ENCODE data around the gene MYO3A. TPM values are rescaled to one million over a fixed set of nuclear protein-coding genes. Genes with fewer than 3 reads are reported as not detected.

The MYO3A gene
- polyA plus RNA-seq, 4 donors, result 6.5 to 7.0 (median 6.6) TPM

DNA sequence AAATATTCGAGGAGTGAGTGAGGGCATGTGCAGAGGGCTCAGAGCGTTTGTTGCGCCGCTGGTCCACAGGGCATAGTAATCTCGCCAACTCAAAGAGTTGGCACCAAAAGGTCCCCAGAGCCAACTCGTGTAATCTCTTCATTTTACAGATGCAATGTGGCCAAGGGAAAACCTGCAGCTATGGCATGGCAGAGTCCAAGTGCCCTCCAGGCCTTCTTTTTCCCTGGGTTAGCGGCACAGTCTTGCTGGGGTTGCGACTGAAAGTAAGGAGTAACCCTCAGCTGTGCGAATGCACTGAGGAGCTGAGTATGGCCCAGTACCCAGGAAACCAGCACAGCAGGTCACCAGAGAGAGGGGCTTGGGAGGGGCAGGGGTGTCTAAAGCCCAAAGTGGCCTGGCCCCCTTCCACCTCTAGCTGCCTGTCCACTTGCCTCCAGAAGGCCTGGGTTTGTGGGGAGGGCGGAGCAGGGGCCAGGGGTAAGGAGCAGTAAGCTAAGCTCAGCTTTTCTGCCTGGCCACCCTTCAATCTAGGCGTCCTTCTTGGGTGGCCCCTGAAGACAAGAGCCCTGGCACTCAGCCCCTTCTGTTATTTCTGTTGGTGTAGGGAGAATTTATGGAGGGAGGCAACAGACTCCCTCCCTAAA, 279.2 kb downstream of the MYO3A start:
- DNase-seq (ENCODE audit: low read depth in 4 of 4, low spot score in 3 of 4), result no peak

DNA sequence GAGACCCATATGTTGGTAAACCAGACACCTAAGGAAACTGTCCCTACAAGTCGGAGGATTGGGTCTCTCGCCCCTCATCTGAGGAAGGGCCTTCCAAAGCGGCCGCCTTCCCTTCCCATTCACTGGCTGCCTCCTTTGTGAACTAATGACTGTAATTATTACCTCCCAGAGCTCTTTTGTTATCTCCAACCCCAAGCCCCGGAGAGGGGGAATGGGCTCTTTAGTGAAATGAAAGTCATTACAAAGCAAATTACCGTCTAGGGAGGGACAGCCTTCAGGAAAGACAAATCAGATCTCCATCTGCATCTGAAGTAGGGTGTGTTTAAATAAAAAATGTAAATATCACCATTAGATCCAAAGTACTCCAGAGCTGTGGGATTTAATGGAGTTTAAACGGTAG, 280.0 kb downstream of the MYO3A start:
- DNase-seq (ENCODE audit: low read depth in 4 of 4, low spot score in 3 of 4), result no peak

DNA sequence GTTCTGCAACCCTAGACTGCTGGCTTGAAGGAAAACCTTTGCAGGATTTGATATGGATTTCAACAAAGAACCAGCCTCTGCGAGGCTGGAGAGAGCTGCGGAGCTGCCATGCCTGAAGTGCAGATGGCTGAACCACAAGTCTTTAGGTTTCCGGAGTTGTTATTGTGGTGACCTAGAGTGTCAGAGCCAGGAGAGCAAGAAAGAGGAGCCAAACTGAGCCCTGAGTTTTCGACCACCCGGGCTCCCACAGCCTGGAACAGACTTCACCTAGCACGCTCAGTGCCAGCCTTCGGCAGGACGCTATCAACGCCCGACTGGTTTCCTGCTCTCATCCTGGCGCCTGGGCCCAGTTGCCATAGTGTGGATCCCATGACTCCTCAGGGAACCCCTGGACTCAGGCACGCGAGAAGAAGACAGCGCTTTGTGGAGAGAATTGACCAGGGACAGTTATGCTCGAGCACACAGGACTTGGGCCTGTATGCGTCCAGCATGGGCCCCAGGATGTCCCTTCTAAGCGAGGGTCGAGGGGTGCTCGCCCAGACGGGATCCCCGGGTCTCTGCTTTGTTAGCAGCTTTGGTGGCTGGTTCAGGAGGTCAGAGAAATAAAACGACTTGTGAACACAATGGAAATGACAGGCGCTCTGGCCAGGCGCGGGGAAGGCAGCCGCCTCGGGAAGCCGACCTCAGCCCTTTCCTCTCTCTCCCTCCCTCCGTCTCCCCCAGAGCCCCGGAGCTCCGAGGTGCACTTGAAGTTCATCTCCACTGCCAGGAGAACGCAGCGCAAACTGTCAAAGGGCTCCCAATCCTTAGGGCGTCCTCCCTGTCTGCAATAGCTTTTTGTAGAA, 280.7 kb downstream of the MYO3A start:
- DNase-seq (ENCODE audit: low read depth in 4 of 4, low spot score in 3 of 4), result no peak

DNA sequence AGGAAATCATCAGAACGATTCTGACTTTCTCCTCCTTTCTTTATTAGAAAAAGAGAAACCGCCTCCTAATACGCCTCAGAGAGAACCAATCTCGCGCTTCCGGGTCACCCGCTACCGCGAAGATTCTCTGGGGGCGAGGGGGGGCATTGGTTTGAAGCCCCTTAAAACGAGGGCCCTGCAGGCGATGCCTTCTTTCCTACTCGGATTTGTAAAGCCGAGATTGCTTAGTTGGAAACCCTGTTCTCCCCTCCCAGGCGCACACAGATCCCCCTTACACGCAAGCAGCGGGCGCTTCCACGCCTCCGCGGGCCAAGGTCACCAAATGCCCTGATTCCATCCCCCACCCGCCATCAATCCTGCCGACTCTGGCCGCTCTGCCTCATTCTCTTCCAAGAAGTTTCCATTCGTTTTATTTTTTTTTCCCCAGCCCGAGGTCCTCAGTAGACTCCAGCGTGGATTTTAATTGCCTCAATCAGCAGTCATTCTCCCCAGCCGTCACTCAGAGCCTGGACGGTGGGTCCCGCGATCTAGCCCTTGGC, 281.4 kb downstream of the MYO3A start:
- DNase-seq (ENCODE audit: low read depth in 4 of 4, low spot score in 3 of 4), result no peak

- peak in 1 of 4 donors; percentile 58 for DNase-seq (ENCODE audit: low read depth in 4 of 4, low spot score in 3 of 4)
Measured at GRCh38 chr10:26215935-26216584, 282.0 kb downstream of the MYO3A start.

DNA sequence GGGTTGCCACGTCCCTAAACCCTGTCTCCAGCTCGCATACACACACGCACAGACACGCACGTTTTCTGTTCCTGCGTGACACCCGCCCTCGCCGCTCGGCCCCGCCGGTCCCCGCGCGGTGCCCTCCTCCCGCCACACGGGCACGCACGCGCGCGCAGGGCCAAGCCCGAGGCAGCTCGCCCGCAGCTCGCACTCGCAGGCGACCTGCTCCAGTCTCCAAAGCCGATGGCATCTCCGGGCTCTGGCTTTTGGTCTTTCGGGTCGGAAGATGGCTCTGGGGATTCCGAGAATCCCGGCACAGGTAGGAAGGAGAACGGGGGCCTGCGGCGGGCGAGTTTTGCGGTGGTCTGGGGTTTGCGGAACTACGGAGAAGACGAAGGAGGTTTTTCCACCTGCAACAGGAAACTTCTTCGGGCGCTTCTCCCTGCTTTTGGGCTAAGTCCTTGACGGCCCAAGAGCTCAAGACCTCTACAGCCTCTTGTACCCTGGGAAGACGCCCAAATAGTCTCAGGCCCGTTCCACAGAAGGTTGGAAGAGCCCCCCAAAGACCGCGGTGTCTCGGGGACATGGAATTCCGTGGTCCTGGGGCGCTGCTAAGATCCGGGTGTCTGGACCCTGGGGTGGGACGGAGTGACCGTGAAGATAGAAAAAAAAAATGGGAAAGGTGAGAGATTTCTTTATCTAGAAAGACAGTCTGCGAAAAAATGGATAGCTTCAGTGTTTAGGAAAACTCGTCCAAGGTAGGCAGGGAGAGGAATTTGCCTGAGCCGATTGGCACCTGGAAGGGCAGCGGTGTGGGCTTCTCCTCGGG, 282.8 kb downstream of the MYO3A start, which contains the start of gene GAD2:
Gene GAD2, plus strand, starts transcription at position 190 of the 811 bp plus-strand sequence. Its CDS starts 36 bp downstream, at position 226.
- DNase-seq (ENCODE audit: low read depth in 4 of 4, low spot score in 3 of 4), result no peak

- no peak for DNase-seq (ENCODE audit: low read depth in 4 of 4, low spot score in 3 of 4)
Measured at GRCh38 chr10:26217396-26218086, 283.5 kb downstream of the MYO3A start.

- DNase-seq (ENCODE audit: low read depth in 4 of 4, low spot score in 3 of 4), result no peak
Measured at GRCh38 chr10:26219676-26220075, 285.6 kb downstream of the MYO3A start.

GRCh38 chr10:26220901-26221300, 286.9 kb downstream of the MYO3A start:
- no peak for DNase-seq (ENCODE audit: low read depth in 4 of 4, low spot score in 3 of 4)

DNA sequence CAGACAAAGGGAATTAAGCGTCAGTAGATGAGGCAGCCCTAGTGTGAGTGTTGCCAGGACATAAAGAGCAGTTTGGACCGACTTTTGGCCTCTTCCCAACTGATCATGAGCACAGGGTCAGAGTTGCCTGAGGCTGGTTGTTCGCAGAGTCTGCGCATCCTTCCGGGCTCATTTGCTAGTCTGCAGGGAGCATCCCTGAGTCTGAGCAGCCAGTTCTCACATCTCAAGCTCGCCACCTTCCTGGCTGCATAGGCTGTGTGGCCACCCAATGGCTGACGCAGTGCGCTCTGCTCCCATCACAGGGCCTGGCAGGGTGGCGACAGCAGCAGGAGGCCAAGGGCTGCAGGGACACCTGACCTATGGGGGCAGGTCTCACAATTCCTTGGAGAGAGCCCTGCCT, 287.5 kb downstream of the MYO3A start:
- no peak for DNase-seq (ENCODE audit: low read depth in 4 of 4, low spot score in 3 of 4)

GRCh38 chr10:26222563-26222962, 288.5 kb downstream of the MYO3A start:
- DNase-seq (ENCODE audit: low read depth in 4 of 4, low spot score in 3 of 4), result no peak

DNA sequence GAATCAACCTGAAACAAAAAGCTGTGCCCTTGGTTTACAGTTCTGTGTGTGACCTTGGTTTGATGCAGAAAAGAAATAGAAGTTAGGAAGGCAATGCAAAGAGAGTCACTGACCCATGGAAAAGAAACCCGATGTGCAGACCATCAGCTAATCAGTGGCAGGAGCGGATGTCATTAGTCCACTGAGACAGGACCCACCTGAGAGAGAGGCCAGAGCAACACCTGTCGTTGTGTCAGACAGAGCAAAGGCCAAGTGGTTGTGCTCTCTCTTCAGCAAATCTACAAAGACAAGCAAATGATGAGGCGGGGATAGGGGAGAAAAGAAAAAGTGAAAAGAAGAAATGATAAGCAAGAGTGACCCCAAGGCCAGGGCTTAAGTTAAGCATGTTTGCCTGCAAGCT, 291.3 kb downstream of the MYO3A start:
- no peak for DNase-seq (ENCODE audit: low read depth in 4 of 4, low spot score in 3 of 4)

DNA sequence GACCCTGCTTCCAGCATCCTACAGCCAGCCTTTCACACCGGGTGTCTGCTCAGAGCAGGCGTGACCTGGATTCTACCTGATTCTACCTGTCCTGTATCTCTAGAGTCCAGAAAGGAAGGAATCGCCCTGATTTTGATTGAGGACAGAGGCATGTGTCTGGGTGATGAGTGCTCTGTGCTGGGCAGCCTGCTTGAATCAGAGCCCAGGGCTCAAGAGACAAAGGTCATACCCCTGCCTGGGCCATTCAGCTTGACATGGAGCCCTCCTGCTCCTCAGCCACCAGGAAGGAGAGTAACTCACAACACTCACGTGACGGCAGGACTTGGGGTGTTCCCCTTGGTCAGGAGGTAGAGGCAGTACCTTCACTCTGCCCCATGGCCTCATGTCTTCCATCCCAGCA, 293.8 kb downstream of the MYO3A start:
- DNase-seq (ENCODE audit: low read depth in 4 of 4, low spot score in 3 of 4), result no peak

DNA sequence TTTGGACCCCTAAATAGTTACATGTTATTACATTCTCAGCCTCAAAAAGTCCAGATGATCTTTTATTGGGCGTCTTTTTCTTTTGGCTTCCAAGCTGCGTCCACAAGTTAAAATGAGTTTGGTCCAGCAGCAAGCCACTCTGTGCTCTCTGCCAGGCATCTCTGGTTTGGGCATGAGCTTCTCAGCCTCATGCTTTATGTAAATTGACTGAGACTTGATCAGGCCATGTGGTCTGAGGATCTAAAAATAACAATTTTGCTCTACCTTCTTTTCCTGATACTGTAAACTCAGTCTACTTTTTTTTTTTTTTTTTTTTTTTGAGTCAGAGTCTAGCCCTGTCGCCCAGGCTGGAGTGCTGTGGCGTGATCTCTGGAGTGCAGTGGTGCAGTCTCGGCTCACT, 298.1 kb downstream of the MYO3A start:
- DNase-seq (ENCODE audit: low read depth in 4 of 4, low spot score in 3 of 4), result no peak

DNA sequence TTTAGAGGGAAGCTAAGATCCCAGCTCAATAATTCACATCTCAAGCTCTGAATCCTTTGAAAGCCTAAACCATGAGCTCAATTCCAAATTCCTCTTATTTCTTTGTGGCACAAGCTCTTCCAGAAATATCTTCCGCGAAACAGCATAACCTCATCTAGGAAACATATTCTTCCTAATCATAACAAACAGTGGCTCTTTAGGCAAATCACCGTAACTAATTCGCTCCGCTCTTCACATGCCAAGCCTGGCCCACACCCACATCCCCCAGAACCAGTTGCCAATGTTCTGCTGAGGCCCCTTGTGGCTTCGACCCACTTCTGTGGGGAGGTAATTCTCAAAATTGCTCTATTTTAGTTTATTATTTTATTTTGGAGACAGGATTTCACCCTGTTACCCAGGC, 301.7 kb downstream of the MYO3A start:
- DNase-seq (ENCODE audit: low read depth in 4 of 4, low spot score in 3 of 4), result no peak

DNA sequence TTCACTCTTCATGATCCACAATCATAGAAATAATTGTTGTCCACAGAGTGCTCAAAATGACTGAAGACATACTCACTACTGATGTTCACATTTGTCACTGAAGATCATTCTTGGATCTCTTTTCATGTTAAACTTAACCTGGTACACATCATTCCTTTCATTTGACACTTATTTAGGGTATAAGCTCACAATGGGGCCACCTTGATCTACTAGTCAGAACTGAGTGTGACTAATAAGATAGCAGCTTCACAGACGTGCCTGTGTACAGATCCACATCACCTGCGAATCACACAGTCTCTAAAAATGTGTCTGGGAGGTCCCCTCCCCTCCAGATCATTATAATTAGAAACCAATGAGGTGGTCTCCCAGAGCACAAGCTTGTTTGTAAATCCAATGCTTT, 304.3 kb downstream of the MYO3A start:
- DNase-seq (ENCODE audit: low read depth in 4 of 4, low spot score in 3 of 4), result no peak

- DNase-seq (ENCODE audit: low read depth in 4 of 4, low spot score in 3 of 4), result peak in 2 of 4 donors; percentile 8 to 22
Measured at GRCh38 chr10:26242706-26243350, 308.8 kb downstream of the MYO3A start.

GRCh38 chr10:26243351-26243720, 309.3 kb downstream of the MYO3A start:
- DNase-seq (ENCODE audit: low read depth in 4 of 4, low spot score in 3 of 4), result peak in 2 of 4 donors; percentile 8

- DNase-seq (ENCODE audit: low read depth in 4 of 4, low spot score in 3 of 4), result no peak
Measured at GRCh38 chr10:26249681-26250080, 315.7 kb downstream of the MYO3A start.
